ENCODE results near the gene ENO2. TPM values are rescaled to one million over a fixed set of nuclear protein-coding genes. Genes with fewer than 3 reads are reported as not detected.

Gene ENO2
- total RNA-seq, 1 experiment from 2014 or later = 30.2 TPM

DNA sequence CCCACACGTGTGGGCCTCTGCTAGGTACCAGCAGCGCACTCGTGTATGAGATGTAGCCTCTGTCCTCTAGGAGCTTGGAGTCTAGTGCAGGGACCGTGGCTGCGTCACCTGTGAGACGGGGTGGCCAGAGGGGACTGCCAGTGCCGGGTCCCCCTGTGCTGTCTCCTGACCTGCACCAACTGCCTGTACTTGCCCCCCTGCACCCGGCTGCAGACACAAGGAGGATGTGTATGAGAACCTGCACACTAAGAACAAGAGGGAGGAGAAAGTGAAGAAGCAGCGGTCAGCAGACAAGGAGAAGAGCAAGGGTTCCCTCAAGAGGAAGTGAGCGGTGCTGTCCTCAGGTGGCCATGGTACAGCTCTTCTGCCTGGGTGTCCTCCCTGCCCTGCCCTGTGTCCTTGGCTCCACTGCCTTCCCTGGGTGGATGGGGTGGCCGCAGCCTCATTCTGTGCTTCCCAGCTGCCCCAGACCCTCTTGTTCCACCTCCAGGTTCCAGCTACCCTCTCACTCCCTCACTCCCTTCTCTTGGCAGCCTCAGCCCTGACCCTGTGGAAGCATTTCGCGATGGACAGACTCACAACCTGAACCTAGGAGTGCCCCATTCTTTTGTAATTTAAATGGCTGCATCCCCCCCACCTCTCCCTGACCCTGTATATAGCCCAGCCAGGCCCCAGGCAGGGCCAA, 46.4 kb downstream of the ENO2 start:
- POLR2A ChIA-PET (ENCODE audit: unreplicated experiment) = no interaction called here
- peak; percentile 25 for ATAC-seq
- no peak overlapping the region for H3K4me2 ChIP-seq (ENCODE audit: low read length)

GRCh38 chr12:6961278-6961694, 46.9 kb downstream of the ENO2 start:
- Histone ChIP-seq H3K4me1 (ENCODE audit: insufficient read depth, low read length) (peaks cover 14% of the 10 kb centered on the region), H3K4me2 (ENCODE audit: low read length) (peak overlapping the region; percentile 36; the same call in 1 of the 2 replicates), H3K27ac (ENCODE audit: low read length) (peak overlapping the region; percentile 70), H2AFZ (ENCODE audit: low read length) (peak overlapping the region; percentile 84), H4K20me1 (ENCODE audit: low read length) (no peaks in the 10 kb centered on the region), H3K9me2 (replicated peaks; ENCODE audit: low read length) (no peaks in the 10 kb centered on the region), H3K27me3 (ENCODE audit: low read length) (no peaks in the 10 kb centered on the region), H3K36me3 (ENCODE audit: low read depth, low read length) (peaks cover 15% of the 10 kb centered on the region), H3K79me2 (ENCODE audit: low read length) (no peaks in the 10 kb centered on the region), H3K4me3 (ENCODE audit: low read length) (no peak overlapping the region), H3K9ac (ENCODE audit: low read length) (peak overlapping the region; percentile 55), H3F3A (ENCODE audit: low read length, unreplicated experiment) (peaks cover 4% of the 10 kb centered on the region), H3K9me3 (ENCODE audit: low read length) (no peaks in the 10 kb centered on the region)
- ATAC-seq (peak; percentile 23), DNase-seq (no peak)
- intact Hi-C loops (cut with micrococcal nuclease) = no loop called here
- CTCF ChIA-PET = interaction anchor here (1.5 to 2.5 kb wide), 2 partner anchors 15 to 17 kb away, joined by 6 to 10 read pairs; partner anchors contain the start of genes C12orf57 and RNU7-1
- TF ChIP-seq EZH2phosphoT487 (IDR thresholded peaks at IDR 0.05; ENCODE audit: borderline replicate concordance, low read length) (no peak), EZH2 (IDR thresholded peaks at IDR 0.05; ENCODE audit: low read length, unreplicated experiment) (no peak)
- TF ChIP-seq, protein P1, sequence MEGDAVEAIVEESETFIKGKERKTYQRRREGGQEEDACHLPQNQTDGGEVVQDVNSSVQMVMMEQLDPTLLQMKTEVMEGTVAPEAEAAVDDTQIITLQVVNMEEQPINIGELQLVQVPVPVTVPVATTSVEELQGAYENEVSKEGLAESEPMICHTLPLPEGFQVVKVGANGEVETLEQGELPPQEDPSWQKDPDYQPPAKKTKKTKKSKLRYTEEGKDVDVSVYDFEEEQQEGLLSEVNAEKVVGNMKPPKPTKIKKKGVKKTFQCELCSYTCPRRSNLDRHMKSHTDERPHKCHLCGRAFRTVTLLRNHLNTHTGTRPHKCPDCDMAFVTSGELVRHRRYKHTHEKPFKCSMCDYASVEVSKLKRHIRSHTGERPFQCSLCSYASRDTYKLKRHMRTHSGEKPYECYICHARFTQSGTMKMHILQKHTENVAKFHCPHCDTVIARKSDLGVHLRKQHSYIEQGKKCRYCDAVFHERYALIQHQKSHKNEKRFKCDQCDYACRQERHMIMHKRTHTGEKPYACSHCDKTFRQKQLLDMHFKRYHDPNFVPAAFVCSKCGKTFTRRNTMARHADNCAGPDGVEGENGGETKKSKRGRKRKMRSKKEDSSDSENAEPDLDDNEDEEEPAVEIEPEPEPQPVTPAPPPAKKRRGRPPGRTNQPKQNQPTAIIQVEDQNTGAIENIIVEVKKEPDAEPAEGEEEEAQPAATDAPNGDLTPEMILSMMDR (conservative IDR thresholded peaks at IDR 0.05; ENCODE audit: low read depth, low read length) = no peak
- POLR2A ChIA-PET (ENCODE audit: unreplicated experiment) = interaction anchor here (0.5 kb wide), 1 partner anchor 747 kb away, joined by 3 read pairs; no protein-coding TSS in a partner anchor
- no TSS peak for BruUV-seq (replicated peaks)

More for the DNA sequence above, 46.4 kb downstream of the ENO2 start:
- no TSS peak for BruUV-seq (replicated peaks)
- no peaks in the 10 kb centered on the region for H3K27me3 ChIP-seq (ENCODE audit: low read length)
- H2AFZ ChIP-seq (ENCODE audit: low read length) = 0 out of 2 replicates have a peak overlapping the region, but pooled peaks have one; percentile 84
- H3K4me3 ChIP-seq (ENCODE audit: low read length) = no peak overlapping the region
- CTCF ChIA-PET = interaction anchor here (1.5 to 2.5 kb wide), 2 partner anchors 14 to 17 kb away, joined by 6 to 10 read pairs; partner anchors contain the start of genes C12orf57 and RNU7-1
- H3K4me1 ChIP-seq (ENCODE audit: insufficient read depth, low read length) = peaks cover 14% of the 10 kb centered on the region
- intact Hi-C loops (cut with micrococcal nuclease) = no loop called here
- H3K9me3 ChIP-seq (ENCODE audit: low read length) = no peaks in the 10 kb centered on the region
- no peaks in the 10 kb centered on the region for H4K20me1 ChIP-seq (ENCODE audit: low read length)
- TF ChIP-seq EZH2phosphoT487 (IDR thresholded peaks at IDR 0.05; ENCODE audit: borderline replicate concordance, low read length) (no peak), EZH2 (IDR thresholded peaks at IDR 0.05; ENCODE audit: low read length, unreplicated experiment) (no peak)
- TF ChIP-seq, protein P1 (conservative IDR thresholded peaks at IDR 0.05; ENCODE audit: low read depth, low read length) = no peak
- peaks cover 4% of the 10 kb centered on the region for H3F3A ChIP-seq (ENCODE audit: low read length, unreplicated experiment)
- no peaks in the 10 kb centered on the region for H3K9me2 ChIP-seq (replicated peaks; ENCODE audit: low read length)
- no peak for DNase-seq
- H3K27ac ChIP-seq (ENCODE audit: low read length) = no peak overlapping the region
- H3K9ac ChIP-seq (ENCODE audit: low read length) = no peak overlapping the region
- peaks cover 11% of the 10 kb centered on the region for H3K36me3 ChIP-seq (ENCODE audit: low read depth, low read length)
- no peaks in the 10 kb centered on the region for H3K79me2 ChIP-seq (ENCODE audit: low read length)
